HepG2 (cell line): ENCODE data around the gene SMURF2. TPM values are rescaled to one million over a fixed set of nuclear protein-coding genes. Genes with fewer than 3 reads are reported as not detected.

Source experiments
- ATAC-seq: fragments of 200-7000 bp; cut with Tn5 transposase; 3 replicates; pipeline ENCODE4 v1.9.1; 2020; ENCODE audit warnings: mild to moderate bottlenecking, moderate library complexity
- BruUV-seq: library from RNA; stranded (reverse); fragments of 400-500 nt; replicated peaks from 2 replicates; lab custom pipeline; 2021; lab: Mats Ljungman, UMichigan
- CTCF ChIA-PET: fragments of 300-600 bp; formaldehyde crosslinking; extraction: SDS; loops from one replicate; lab custom pipeline; 2021; ENCODE audit warnings: low total read pairs, inconsistent platforms, low intra/inter-chr PET ratio; lab: Yijun Ruan, JAX
- POLR2A ChIA-PET: fragments of 350-600 bp; sonication (Branson Sonifier 250); formaldehyde crosslinking; loops from one replicate; lab custom pipeline; 2020; ENCODE audit warnings: antibody characterized with exemption, inconsistent platforms; lab: Yijun Ruan, JAX
- DNase-seq: peaks from one replicate; pipeline ENCODE4 v3.0.0-alpha.2; 2015; ENCODE audit warnings: low spot score
- FAIRE-seq: peaks from 3 replicates; lab custom pipeline; 2011; peaks lifted over from hg19 to GRCh38; lab: Jason Lieb, UNC
- H2AFZ ChIP-seq: one replicate; pipeline ENCODE4 v1.6.1; 2011; ENCODE audit warnings: low read length, inconsistent platforms
- H3K27ac ChIP-seq: fragments of 300-600 bp; 3 replicates; pipeline ENCODE4 v1.8.0; 2011; ENCODE audit warnings: mixed run types, mild to moderate bottlenecking, mixed read lengths, low read length, inconsistent platforms; ENCODE audit not compliant: insufficient read depth; ENCODE audit errors: extremely low read length
- H3K27me3 ChIP-seq, 2 experiments: fragments of 200-600 bp in 1 of 2; 2 replicates in 1 of 2; 3 replicates in 1 of 2; pipeline versions ENCODE4 v1.6.0 to v1.8.0; 2011; ENCODE audit warnings: low read length in 2 of 2, mild to moderate bottlenecking in 2 of 2, moderate library complexity in 2 of 2, inconsistent platforms in 1 of 2; ENCODE audit not compliant: insufficient read depth in 2 of 2, control insufficient read depth in 1 of 2
- H3K36me3 ChIP-seq, 2 experiments: fragments of 200-600 bp in 1 of 2; replicated peaks in 1 of 2; 2 replicates in 1 of 2; 3 replicates in 1 of 2; pipeline versions ENCODE4 v1.5.1 to v1.8.0; 2011; ENCODE audit warnings: low read length in 2 of 2, inconsistent platforms in 1 of 2; ENCODE audit not compliant: insufficient read depth in 2 of 2, control insufficient read depth in 1 of 2
- H3K4me1 ChIP-seq: 2 replicates; pipeline ENCODE4 v1.5.1; 2012; ENCODE audit warnings: low read length, inconsistent platforms; ENCODE audit not compliant: insufficient read depth
- H3K4me2 ChIP-seq: 2 replicates; pipeline ENCODE4 v1.6.0; 2011; ENCODE audit warnings: low read depth, low read length, inconsistent platforms
- H3K4me3 ChIP-seq, 3 experiments: fragments of 200-600 bp in 1 of 3; sonication (generic), shearing (Covaris generic) in 1 of 3; replicated peaks in 1 of 3; 2 replicates each; pipeline ENCODE4 v1.5.1; 2011 to 2016; ENCODE audit warnings: low read length in 3 of 3, inconsistent platforms in 2 of 3, low read depth in 2 of 3, mild to moderate bottlenecking in 2 of 3, control low read depth in 1 of 3, mixed read lengths in 1 of 3; ENCODE audit not compliant: insufficient read depth in 1 of 3
- H3K79me2 ChIP-seq: one replicate; pipeline ENCODE4 v1.6.1; 2011; ENCODE audit warnings: low read length, inconsistent platforms; ENCODE audit not compliant: insufficient read depth
- H3K9ac ChIP-seq: 2 replicates; pipeline ENCODE4 v1.6.0; 2011; ENCODE audit warnings: mild to moderate bottlenecking, low read depth, low read length, inconsistent platforms; ENCODE audit not compliant: insufficient read depth
- H3K9me3 ChIP-seq: 2 replicates; pipeline ENCODE4 v1.5.1; 2012; ENCODE audit warnings: mild to moderate bottlenecking, low read length
- H4K20me1 ChIP-seq: 2 replicates; pipeline ENCODE4 v1.6.0; 2011; ENCODE audit warnings: inconsistent platforms, mild to moderate bottlenecking, low read length, moderate library complexity; ENCODE audit not compliant: insufficient read depth
- ATF1 ChIP-seq: IDR thresholded peaks from 2 replicates; pipeline ENCODE4 v1.6.1; 2016; ENCODE audit warnings: mild to moderate bottlenecking, control low read depth
- DDIT3 ChIP-seq: sonication (generic); formaldehyde crosslinking; IDR thresholded peaks from 2 replicates; pipeline ENCODE4 v1.4.0; 2020; ENCODE audit warnings: mild to moderate bottlenecking, missing genetic modification reagents
- PRDM10 ChIP-seq: sonication (generic); formaldehyde crosslinking; IDR thresholded peaks from 2 replicates; pipeline ENCODE4 v1.4.0; 2020; ENCODE audit warnings: low read depth, missing genetic modification reagents
- RBM39 ChIP-seq: fragments of 200-400 bp; formaldehyde crosslinking; IDR thresholded peaks from one replicate; pipeline ENCODE4 v1.6.1; 2018; ENCODE audit warnings: antibody characterized with exemption, mild to moderate bottlenecking, low read depth, low read length; ENCODE audit not compliant: poor library complexity, severe bottlenecking
- RCOR2 ChIP-seq: IDR thresholded peaks from 2 replicates; pipeline ENCODE4 v1.6.1; 2016; ENCODE audit warnings: missing biosample characterization, missing genetic modification reagents
- REL ChIP-seq: sonication (generic); formaldehyde crosslinking; conservative IDR thresholded peaks from 2 replicates; pipeline ENCODE4 v1.8.0; 2022; ENCODE audit warnings: mild to moderate bottlenecking, missing genetic modification reagents, moderate library complexity
- SP140L ChIP-seq: sonication (generic); formaldehyde crosslinking; IDR thresholded peaks from 2 replicates; pipeline ENCODE4 v1.4.0; 2020; ENCODE audit warnings: missing genetic modification reagents, borderline replicate concordance
- ZNF24 ChIP-seq: fragments of 450-650 bp; IDR thresholded peaks from 2 replicates; pipeline ENCODE4 v1.6.1; 2017; ENCODE audit warnings: antibody characterized with exemption, mild to moderate bottlenecking
- ZNF275 ChIP-seq: sonication (generic); formaldehyde crosslinking; IDR thresholded peaks from 2 replicates; pipeline ENCODE4 v1.8.0; 2022; ENCODE audit warnings: missing genetic modification reagents, mild to moderate bottlenecking, inconsistent platforms, borderline replicate concordance
- ZNF484 ChIP-seq: sonication (generic); formaldehyde crosslinking; IDR thresholded peaks from 2 replicates; pipeline ENCODE4 v1.5.1; 2020; ENCODE audit warnings: mild to moderate bottlenecking, low read depth, missing genetic modification reagents, borderline replicate concordance
- ZNF674 ChIP-seq: sonication (generic); formaldehyde crosslinking; IDR thresholded peaks from 2 replicates; pipeline ENCODE4 v1.5.0; 2020; ENCODE audit warnings: low read depth, mild to moderate bottlenecking, missing genetic modification reagents
- ZNF790 ChIP-seq: sonication (generic); formaldehyde crosslinking; IDR thresholded peaks from 2 replicates; pipeline ENCODE4 v1.8.0; 2022; ENCODE audit warnings: missing genetic modification reagents, mild to moderate bottlenecking, borderline replicate concordance
- ZNF883 ChIP-seq: sonication (generic); formaldehyde crosslinking; IDR thresholded peaks from 2 replicates; pipeline ENCODE4 v1.5.1; 2020; ENCODE audit warnings: mild to moderate bottlenecking, missing genetic modification reagents; ENCODE audit errors: not compliant biosample characterization
- WGBS: methylation state at CpG from one replicate; pipeline ENCODE4 v1.1.6; 2017; ENCODE audit warnings: low lambda C conversion rate; 5-methylcytosine and 5-hydroxymethylcytosine counted together
- in situ Hi-C: cut with HindIII; loops from 2 replicates; pipeline ENCODE4 v1.10.0; 2017; ENCODE audit warnings: low pct_unique_long_range_greater_than_20kb; ENCODE audit not compliant: extremely low pct_ligation_motif_present
- intact Hi-C: fragments of 100-400 bp; cut with micrococcal nuclease; formaldehyde crosslinking; loops from one replicate; pipeline ENCODE4 v1.10.0; 2022; ENCODE audit not compliant: unreplicated experiment
- polyA plus RNA-seq, 8 experiments: library from polyadenylated mRNA; depleted of rRNA in 3 of 8; stranded (reverse) in 7 of 8; unstranded in 1 of 8; fragments of >200 nt; fragmentation: Illumina TruSeq in 4 of 8; extraction: Trizol in 4 of 8; gene quantifications; 2 replicates each; pipeline versions ENCODE4 v1.2.1 to v1.2.3, GENCODE V29; 2011 to 2016; ENCODE audit warnings: low read depth in 4 of 8, missing spikeins in 1 of 8, mixed read lengths in 1 of 8; ENCODE audit not compliant: insufficient read depth in 1 of 8
- total RNA-seq, 5 experiments: library from RNA; depleted of rRNA; stranded (reverse); fragments of >200 nt; fragmentation: Illumina TruSeq; extraction: Trizol; gene quantifications; 2 replicates each; pipeline ENCODE4 v1.2.3, GENCODE V29; 2016; ENCODE audit warnings: low read depth in 1 of 5

The SMURF2 gene
- total and polyA plus RNA-seq, 2 of the 13 experiments (the other 11 are each of a cell fraction or from before 2014, with no cell fraction given) = 14.9 to 24.3 TPM

GRCh38 chr17:64572682-64573154 lies 89.4 kb downstream of the SMURF2 start:
- H2AFZ ChIP-seq = no peak overlapping the region

GRCh38 chr17:64571746-64572145 lies 90.4 kb downstream of the SMURF2 start:
- Histone ChIP-seq H4K20me1 (no peaks in the 10 kb centered on the region), H3K9ac (no peak overlapping the region), H3K79me2 (no peaks in the 10 kb centered on the region), H3K4me1 (no peaks in the 10 kb centered on the region), H3K4me2 (no peak overlapping the region), H3K27me3 (no peaks in the 10 kb centered on the region), H3K4me3 (no peak overlapping the region), H3K27ac (no peak overlapping the region), H3K36me3 (peaks cover 6 to 9% of the 10 kb centered on the region in 2 experiments; a peak in 4 of 5 replicates), H3K9me3 (no peaks in the 10 kb centered on the region), H2AFZ (no peak overlapping the region)
- FAIRE-seq (no peak), ATAC-seq (no peak), DNase-seq (no peak)
- in situ Hi-C loops = no loop called here
- BruUV-seq = no TSS peak
- ChIA-PET POLR2A (no interaction called here), CTCF (no interaction called here)
- intact Hi-C loops = no loop called here
- WGBS = 97% methylated on average over 6 of the region's 6 CpGs
- TF ChIP-seq ATF1 (CRISPR knock-in tag) (no peak), ZNF790 (CRISPR knock-in tag) (no peak), SP140L (CRISPR knock-in tag) (no peak), PRDM10 (CRISPR knock-in tag) (no peak), REL (CRISPR knock-in tag) (no peak), DDIT3 (no peak), ZNF275 (CRISPR knock-in tag) (no peak), ZNF674 (CRISPR knock-in tag) (no peak)

More at GRCh38 chr17:64572682-64573154, 89.4 kb downstream of the SMURF2 start:
- no peaks in the 10 kb centered on the region for H3K27me3 ChIP-seq
- in situ Hi-C loops = no loop called here
- H3K9ac ChIP-seq = no peak overlapping the region
- BruUV-seq = no TSS peak
- H3K27ac ChIP-seq = no peak overlapping the region
- intact Hi-C loops = no loop called here
- no peaks in the 10 kb centered on the region for H4K20me1 ChIP-seq
- DNase-seq = peak; percentile 5
- no peaks in the 10 kb centered on the region for H3K79me2 ChIP-seq
- H3K36me3 ChIP-seq = peaks cover 9% of the 10 kb centered on the region in 2 experiments; a peak in 4 of 5 replicates
- FAIRE-seq = no peak
- H3K9me3 ChIP-seq = no peaks in the 10 kb centered on the region
- TF ChIP-seq ZNF24 (no peak), RCOR2 (CRISPR knock-in tag) (no peak), RBM39 (no peak), ZNF883 (CRISPR knock-in tag) (no peak), ZNF484 (no peak)
- no peak overlapping the region for H3K4me2 ChIP-seq
- CTCF ChIA-PET = no interaction called here
- no peak for ATAC-seq
- no peaks in the 10 kb centered on the region for H3K4me1 ChIP-seq
- POLR2A ChIA-PET = interaction anchor here (0.6 kb wide), 1 partner anchor 66 kb away, joined by 3 read pairs; the partner anchor contains the start of gene CEP95
- WGBS = 91% methylated on average over 3 of the region's 3 CpGs
- no peak overlapping the region for H3K4me3 ChIP-seq
